HCT116 (cell line): ENCODE results near the gene PGAM5. TPM values are rescaled to one million over a fixed set of nuclear protein-coding genes. Genes with fewer than 3 reads are reported as not detected.

Experiments
- ATAC-seq: fragments of 200-7000 bp; cut with Tn5 transposase; 2 replicates; pipeline ENCODE4 v1.9.1; 2020; ENCODE audit warnings: mild to moderate bottlenecking, moderate library complexity
- BruUV-seq: library from RNA; stranded (reverse); fragments of 400-500 nt; replicated peaks from 2 replicates; lab custom pipeline; 2021; lab: Mats Ljungman, UMichigan
- CTCF ChIA-PET: fragments of 300-600 bp; sonication (Branson Sonifier 250); formaldehyde crosslinking; loops from one replicate; lab custom pipeline; 2021; ENCODE audit warnings: antibody characterized with exemption; lab: Charles Lee
- POLR2A ChIA-PET: fragments of 300-600, 350-600 bp; sonication (Branson Sonifier 250); formaldehyde crosslinking; loops from one replicate; lab custom pipeline; 2021; ENCODE audit warnings: antibody characterized with exemption; lab: Charles Lee
- RAD21 ChIA-PET, 2 experiments: fragments of 300-600 bp; sonication (Branson Sonifier 250); formaldehyde crosslinking; loops; one replicate each; lab custom pipeline; 2023; ENCODE audit warnings: low total read pairs in 2 of 2; ENCODE audit not compliant: uncharacterized antibody in 2 of 2, unreplicated experiment in 2 of 2, low non-redundant PET in 1 of 2; lab: Charles Lee
- DNase-seq: peaks from one replicate; pipeline ENCODE4 v3.0.0-alpha.2; 2010; ENCODE audit warnings: low read depth, low spot score
- H2AFZ ChIP-seq: fragments of 200-600 bp; shearing (Covaris generic), sonication (generic); 2 replicates; pipeline ENCODE4 v1.6.1; 2017; ENCODE audit warnings: low read depth, mixed run types, mixed read lengths, antibody characterized with exemption, low read length; ENCODE audit not compliant: poor library complexity, severe bottlenecking
- H3K27ac ChIP-seq: 2 replicates; pipeline ENCODE4 v1.5.1; 2012; ENCODE audit warnings: low read depth, low read length
- H3K27me3 ChIP-seq: fragments of 200-600 bp; sonication (generic); 2 replicates; pipeline ENCODE4 v1.6.1; 2016; ENCODE audit warnings: mixed run types, low read length, mixed read lengths; ENCODE audit not compliant: insufficient read depth
- H3K36me3 ChIP-seq, 2 experiments: fragments of 200-500 bp in 1 of 2; fragments of 200-600 bp in 1 of 2; sonication (Bioruptor generic) in 1 of 2; sonication (generic) in 1 of 2; 2 replicates each; pipeline versions ENCODE4 v1.5.1 to v1.6.1; 2014 to 2016; ENCODE audit warnings: low read length in 2 of 2, inconsistent platforms in 1 of 2, mixed read lengths in 1 of 2, mixed run types in 1 of 2; ENCODE audit not compliant: insufficient read depth in 2 of 2, control insufficient read depth in 1 of 2
- H3K4me1 ChIP-seq, 2 experiments: fragments of 200-600 bp in 1 of 2; sonication (generic) in 1 of 2; 2 replicates each; pipeline versions ENCODE4 v1.5.1 to v1.6.1; 2012 to 2017; ENCODE audit warnings: low read length in 2 of 2, inconsistent platforms in 1 of 2, mild to moderate bottlenecking in 1 of 2, mixed read lengths in 1 of 2, mixed run types in 1 of 2, moderate library complexity in 1 of 2; ENCODE audit not compliant: insufficient read depth in 2 of 2, control insufficient read depth in 1 of 2
- H3K4me2 ChIP-seq: fragments of 200-600 bp; sonication (generic); 2 replicates; pipeline ENCODE4 v1.6.1; 2017; ENCODE audit warnings: mixed run types, low read length, mixed read lengths
- H3K4me3 ChIP-seq, 2 experiments: fragments of 200-600 bp in 1 of 2; sonication (generic) in 1 of 2; replicated peaks in 1 of 2; 2 replicates each; pipeline ENCODE4 v1.5.1; 2011 to 2016; ENCODE audit warnings: low read length in 2 of 2, control low read depth in 1 of 2, low read depth in 1 of 2, mild to moderate bottlenecking in 1 of 2, mixed read lengths in 1 of 2, mixed run types in 1 of 2
- H3K79me2 ChIP-seq: fragments of 200-600 bp; sonication (generic); 2 replicates; pipeline ENCODE4 v1.6.1; 2017; ENCODE audit warnings: mild to moderate bottlenecking, mixed run types, low read length, moderate library complexity, mixed read lengths; ENCODE audit not compliant: insufficient read depth
- H3K9ac ChIP-seq: fragments of 200-600 bp; sonication (generic); 2 replicates; pipeline ENCODE4 v1.6.1; 2016; ENCODE audit warnings: low read length, mixed read lengths
- H3K9me2 ChIP-seq: fragments of 200-600 bp; sonication (generic), shearing (Covaris generic); 2 replicates; pipeline ENCODE4 v1.6.1; 2017; ENCODE audit warnings: mixed run types, mild to moderate bottlenecking, moderate library complexity; ENCODE audit not compliant: insufficient read depth
- H3K9me3 ChIP-seq, 2 experiments: fragments of 200-500 bp in 1 of 2; fragments of 200-600 bp in 1 of 2; sonication (Bioruptor generic) in 1 of 2; sonication (generic) in 1 of 2; 2 replicates each; pipeline ENCODE4 v1.6.1; 2014 to 2017; ENCODE audit warnings: low read length in 2 of 2, mixed read lengths in 2 of 2, inconsistent platforms in 1 of 2, low read depth in 1 of 2, mild to moderate bottlenecking in 1 of 2, mixed run types in 1 of 2, moderate library complexity in 1 of 2; ENCODE audit not compliant: control insufficient read depth in 1 of 2, insufficient read depth in 1 of 2
- H4K20me1 ChIP-seq: fragments of 200-600 bp; sonication (generic), shearing (Covaris generic); 2 replicates; pipeline ENCODE4 v1.6.1; 2017; ENCODE audit warnings: mixed run types, mild to moderate bottlenecking, moderate library complexity; ENCODE audit not compliant: insufficient read depth
- ATF3 ChIP-seq: IDR thresholded peaks from 2 replicates; pipeline ENCODE4 v1.6.1; 2012
- CBX3 ChIP-seq: IDR thresholded peaks from 2 replicates; pipeline ENCODE4 v1.6.1; 2012; ENCODE audit warnings: low read depth
- ELF1 ChIP-seq: IDR thresholded peaks from 2 replicates; pipeline ENCODE4 v1.6.1; 2012; ENCODE audit warnings: low read depth, borderline replicate concordance
- EZH2 ChIP-seq: fragments of 200-600 bp; sonication (generic); IDR thresholded peaks from 2 replicates; pipeline ENCODE4 v1.6.1; 2017; ENCODE audit warnings: antibody characterized with exemption, mixed run types
- EZH2phosphoT487 ChIP-seq: fragments of 200-600 bp; IDR thresholded peaks from 2 replicates; pipeline ENCODE4 v1.6.1; 2018; ENCODE audit warnings: antibody characterized with exemption, borderline replicate concordance
- FOSL1 ChIP-seq: IDR thresholded peaks from 2 replicates; pipeline ENCODE4 v1.6.1; 2012; ENCODE audit warnings: low read depth
- JUND ChIP-seq: IDR thresholded peaks from 2 replicates; pipeline ENCODE4 v1.6.1; 2012
- RAD21 ChIP-seq: IDR thresholded peaks from 2 replicates; pipeline ENCODE4 v1.6.1; 2012; ENCODE audit warnings: low read depth, mild to moderate bottlenecking
- REST ChIP-seq: IDR thresholded peaks from 2 replicates; pipeline ENCODE4 v1.6.1; 2012; ENCODE audit warnings: low read depth
- SIN3A ChIP-seq: IDR thresholded peaks from 2 replicates; pipeline ENCODE4 v1.6.1; 2012; ENCODE audit warnings: low read depth
- SRF ChIP-seq: IDR thresholded peaks from 2 replicates; pipeline ENCODE4 v1.6.1; 2012; ENCODE audit warnings: low read depth
- YY1 ChIP-seq: IDR thresholded peaks from 2 replicates; pipeline ENCODE4 v1.6.1; 2011; ENCODE audit warnings: low read length, low read depth, moderate library complexity, mild to moderate bottlenecking; ENCODE audit not compliant: insufficient replicate concordance; ENCODE audit errors: extremely low read depth
- ZBTB33 ChIP-seq: IDR thresholded peaks from 2 replicates; pipeline ENCODE4 v1.6.1; 2011; ENCODE audit warnings: mild to moderate bottlenecking, low read length, moderate library complexity; ENCODE audit not compliant: insufficient replicate concordance; ENCODE audit errors: extremely low read depth
- ZFX ChIP-seq: fragments of 450-650 bp; IDR thresholded peaks from 2 replicates; pipeline ENCODE4 v1.6.1; 2017
- ZNF274 ChIP-seq: fragments of 200-500 bp; sonication (Bioruptor generic); IDR thresholded peaks from 2 replicates; pipeline ENCODE4 v1.6.1; 2014; ENCODE audit warnings: mild to moderate bottlenecking, low read depth, low read length, inconsistent platforms
- intact Hi-C: fragments of 100-400 bp; cut with micrococcal nuclease; formaldehyde crosslinking; loops from 2 replicates; pipeline ENCODE4 v1.10.0; 2022
- total RNA-seq: library from RNA; stranded (reverse); gene quantifications from one replicate; pipeline ENCODE4 v1.2.1, GENCODE V29; 2021; ENCODE audit not compliant: unreplicated experiment

PGAM5 gene
- total RNA-seq, 1 experiment from 2014 or later = 98.3 TPM

- Histone ChIP-seq H3K9me3 (no peaks in the 10 kb centered on the region), H3K36me3 (peaks cover 46 to 59% of the 10 kb centered on the region in 2 experiments), H3K27me3 (no peaks in the 10 kb centered on the region), H3K79me2 (peaks cover 4% of the 10 kb centered on the region; the same call in 1 of the 2 replicates), H3K4me3 (no peak overlapping the region)
- BruUV-seq = no TSS peak
- TF ChIP-seq ZNF274 = no peak
- no peak for TF ChIP-seq FOSL1
- no peak for TF ChIP-seq ELF1
- TF ChIP-seq JUND = no peak
- TF ChIP-seq, all 23 proteins: peak for 0
- ChIA-PET POLR2A (no interaction called here), CTCF (no interaction called here), RAD21 (no interaction called here)
- Histone ChIP-seq H4K20me1 (peaks cover 3% of the 10 kb centered on the region; the same call in 1 of the 2 replicates), H3K4me1 (peaks cover 0 to 3% of the 10 kb centered on the region in 2 experiments; a peak in 1 of 4 replicates), H3K4me2 (no peak overlapping the region), H3K9ac (no peak overlapping the region), H2AFZ (no peak overlapping the region), H3K27ac (no peak overlapping the region), H3K9me2 (no peaks in the 10 kb centered on the region)
- ATAC-seq = no peak
- no peak for DNase-seq
- intact Hi-C loops = no loop called here
Measured at GRCh38 chr12:132727091-132727794, 16.6 kb downstream of the PGAM5 start.

GRCh38 chr12:132728502-132728901 lies 17.9 kb downstream of the PGAM5 start:
- H3K9me3 ChIP-seq = no peaks in the 10 kb centered on the region
- H3K36me3 ChIP-seq = peaks cover 37 to 60% of the 10 kb centered on the region in 2 experiments
- ATAC-seq = no peak
- no TSS peak for BruUV-seq
- H3K79me2 ChIP-seq = peaks cover 4% of the 10 kb centered on the region; the same call in 1 of the 2 replicates
- ChIA-PET RAD21 (no interaction called here), CTCF (no interaction called here), POLR2A (no interaction called here)
- intact Hi-C loops = no loop called here
- no peak overlapping the region for H2AFZ ChIP-seq
- H3K27ac ChIP-seq = no peak overlapping the region
- peaks cover 0 to 3% of the 10 kb centered on the region in 2 experiments; a peak in 1 of 4 replicates for H3K4me1 ChIP-seq
- H4K20me1 ChIP-seq = no peaks in the 10 kb centered on the region
- no peak overlapping the region for H3K4me3 ChIP-seq
- no peaks in the 10 kb centered on the region for H3K27me3 ChIP-seq
- no peaks in the 10 kb centered on the region for H3K9me2 ChIP-seq
- DNase-seq = no peak
- no peak overlapping the region for H3K9ac ChIP-seq
- no peak overlapping the region for H3K4me2 ChIP-seq
- TF ChIP-seq YY1 (no peak), EZH2 (no peak), ZFX (no peak), ELF1 (no peak), EZH2phosphoT487 (no peak), SRF (no peak), CBX3 (no peak), SIN3A (no peak), RAD21 (no peak), REST (no peak), ZBTB33 (no peak), ATF3 (no peak)
